Measurements from ENCODE around the gene TPCN2. TPM values are rescaled to one million over a fixed set of nuclear protein-coding genes. Genes with fewer than 3 reads are reported as not detected.

Gene TPCN2
- total and polyA plus RNA-seq, 2 of the 4 experiments (the other 2 are of a cell fraction): 3.4 to 8.0 TPM

GRCh38 chr11:69109101-69109500, 60.4 kb downstream of the TPCN2 start:
- Histone ChIP-seq H3K18ac (ENCODE audit: low read depth, low read length) (no peak overlapping the region), H4K91ac (ENCODE audit: insufficient read depth, low read depth, low read length) (no peak overlapping the region), H3K9me3 (ENCODE audit: control insufficient read depth, insufficient read depth, low read length) (peaks cover 5% of the 10 kb centered on the region; the same call in 1 of the 2 replicates), H2BK120ac (ENCODE audit: low read depth, low read length) (no peak overlapping the region), H3K79me1 (ENCODE audit: low read depth in 1 of 2, low read length in 2 of 2) (no peaks in the 10 kb centered on the region), H3K9me1 (ENCODE audit: insufficient read depth, low read length) (no peaks in the 10 kb centered on the region), H3K4me3 (ENCODE audit: insufficient read depth, low read depth, low read length) (no peak overlapping the region), H3K56ac (ENCODE audit: extremely low read depth, insufficient read depth, low read length) (no peak overlapping the region), H3K14ac (replicated peaks; ENCODE audit: low read depth, low read length) (no peak overlapping the region), H3K23ac (ENCODE audit: low read depth, low read length) (no peak overlapping the region), H4K5ac (ENCODE audit: low read depth, low read length) (no peak overlapping the region), H4K20me1 (ENCODE audit: insufficient read depth, low read length) (no peaks in the 10 kb centered on the region; the same call in 1 of the 2 replicates), H2AK9ac (replicated peaks; ENCODE audit: low read depth, low read length, poor library complexity) (no peak overlapping the region), H3K4me2 (ENCODE audit: low read depth, low read length) (no peak overlapping the region), H3K36me3 (ENCODE audit: control insufficient read depth, insufficient read depth, low read length) (no peaks in the 10 kb centered on the region), H2BK20ac (ENCODE audit: low read depth, low read length) (no peak overlapping the region), H3K9ac (ENCODE audit: low read depth, low read length) (no peak overlapping the region), H2BK5ac (ENCODE audit: low read depth, low read length, poor library complexity, severe bottlenecking) (no peak overlapping the region), H2AK5ac (ENCODE audit: low read depth, low read length) (no peak overlapping the region), H3K4ac (ENCODE audit: low read depth, low read length) (no peak overlapping the region), H2BK15ac (ENCODE audit: low read depth, low read length) (no peak overlapping the region), H4K8ac (ENCODE audit: low read depth in 2 of 2, low read length in 2 of 2) (no peak overlapping the region), H2AFZ (replicated peaks; ENCODE audit: low read length, poor library complexity) (no peak overlapping the region), H3K27ac (ENCODE audit: insufficient read depth, low read length) (no peak overlapping the region), H3K27me3 (ENCODE audit: control insufficient read depth, insufficient read depth, low read length) (peaks cover 11% of the 10 kb centered on the region; the same call in 1 of the 2 replicates), H3K4me1 (ENCODE audit: control insufficient read depth, insufficient read depth, low read length) (no peaks in the 10 kb centered on the region)
- intact Hi-C loops (cut with micrococcal nuclease) (no loop called here), dilution Hi-C loops (cut with HindIII; ENCODE audit: low sequenced_read_pairs, unreplicated experiment) (no loop called here), in situ Hi-C loops (cut with MboI; ENCODE audit: low sequenced_read_pairs) (loop anchor here (5.0 to 25.0 kb wide), 2 partner anchors 563 to 1078 kb away; no protein-coding TSS in a partner anchor)
- BruUV-seq (replicated peaks): no TSS peak
- ATAC-seq (ENCODE audit: low read depth): no peak
- no peak for DNase-seq
- POLR2A ChIA-PET (ENCODE audit: unreplicated experiment): no interaction called here
- TF ChIP-seq RAD21 (IDR thresholded peaks at IDR 0.05; ENCODE audit: low read length) (no peak), NFE2L2 (IDR thresholded peaks at IDR 0.05; ENCODE audit: low read depth, low read length) (no peak), SMC3 (IDR thresholded peaks at IDR 0.05; ENCODE audit: low read depth, low read length) (no peak), FOS (IDR thresholded peaks at IDR 0.05; ENCODE audit: low read depth, low read length) (no peak), MAFK (IDR thresholded peaks at IDR 0.05; ENCODE audit: low read depth, low read length) (no peak)
- 63% methylated on average over 2 of the region's 2 CpGs; no CpG with 5 or more reads in 1 of the 2 experiments for WGBS, 2 experiments (ENCODE audit: extremely low coverage in 2 of 2, insufficient read length in 1 of 2)
- CTCF ChIA-PET: interaction anchor here (0.6 kb wide), 1 partner anchor 561 kb away, joined by 3 read pairs; no protein-coding TSS in a partner anchor

Data from IMR-90 (cell line).